ENCODE measurements around the gene ZNF283. TPM values are rescaled to one million over a fixed set of nuclear protein-coding genes. Genes with fewer than 3 reads are reported as not detected.
A peak's percentile ranks its signal among the peaks of the same experiment; 100 is the strongest.
"Not testable (repeated sequence)": the region's sequence is repeated elsewhere in the genome, so short reads cannot be mapped to it uniquely, and the experiment has no call there.

ZNF283 gene
- total and polyA plus RNA-seq, 7 donors, result 1.2 to 14.9 (median 10.7) TPM

GRCh38 chr19:43820098-43820883 is 6.8 kb upstream of the ZNF283 start:
- H3K4me3 ChIP-seq, result peak overlapping the region; percentile 21 to 49 (median 46)
- no peak overlapping the region for H3K27ac ChIP-seq
- no peaks in the 10 kb centered on the region for H3K9me3 ChIP-seq
- intact Hi-C loops (cut with DNase I), result no loop called here
- peaks cover 0 to 9% (median 5%) of the 10 kb centered on the region in 4 donors for H3K4me1 ChIP-seq
- peak in 1 of 4 donors; percentile 27 for TF ChIP-seq POLR2AphosphoS5 (IDR thresholded peaks at IDR 0.05)
- no peak for TF ChIP-seq CTCF (IDR thresholded peaks at IDR 0.05)
- no peaks in the 10 kb centered on the region for H3K36me3 ChIP-seq
- peaks cover 0 to 7% (median 4%) of the 10 kb centered on the region in 3 donors for H3K27me3 ChIP-seq
- DNase-seq, result peak; percentile 67
- 17 to 18% methylated on average over 48 of the region's 48 CpGs for WGBS, 2 donors

GRCh38 chr19:43820884-43821215 is 6.3 kb upstream of the ZNF283 start:
- 28 to 32% methylated on average over 5 of the region's 5 CpGs for WGBS, 2 donors
- Histone ChIP-seq H3K4me3 (peak overlapping the region; percentile 21 to 49 (median 46)), H3K36me3 (no peaks in the 10 kb centered on the region), H3K27ac (no peak overlapping the region), H3K9me3 (no peaks in the 10 kb centered on the region), H3K4me1 (peaks cover 0 to 9% (median 5%) of the 10 kb centered on the region in 4 donors), H3K27me3 (peaks cover 0 to 7% (median 4%) of the 10 kb centered on the region in 3 donors)
- intact Hi-C loops (cut with DNase I), result no loop called here
- DNase-seq, result no peak
- TF ChIP-seq CTCF (IDR thresholded peaks at IDR 0.05), result no peak
- no peak for TF ChIP-seq POLR2AphosphoS5 (IDR thresholded peaks at IDR 0.05)
- no peak for TF ChIP-seq EP300 (IDR thresholded peaks at IDR 0.05)
- no peak for TF ChIP-seq POLR2A (IDR thresholded peaks at IDR 0.05)

- WGBS, 2 donors, result 81 to 89% methylated on average over 3 of the region's 3 CpGs
- H3K27ac ChIP-seq; H3K27me3 ChIP-seq; H3K36me3 ChIP-seq; DNase-seq; H3K9me3 ChIP-seq; H3K4me3 ChIP-seq; intact Hi-C loops (cut with DNase I): not testable (repeated sequence)
- H3K4me1 ChIP-seq, result peaks cover 0 to 23% (median 13%) of the 10 kb centered on the region in 4 donors
Observed at GRCh38 chr19:43823856-43824255, 3.3 kb upstream of the ZNF283 start.

DNA sequence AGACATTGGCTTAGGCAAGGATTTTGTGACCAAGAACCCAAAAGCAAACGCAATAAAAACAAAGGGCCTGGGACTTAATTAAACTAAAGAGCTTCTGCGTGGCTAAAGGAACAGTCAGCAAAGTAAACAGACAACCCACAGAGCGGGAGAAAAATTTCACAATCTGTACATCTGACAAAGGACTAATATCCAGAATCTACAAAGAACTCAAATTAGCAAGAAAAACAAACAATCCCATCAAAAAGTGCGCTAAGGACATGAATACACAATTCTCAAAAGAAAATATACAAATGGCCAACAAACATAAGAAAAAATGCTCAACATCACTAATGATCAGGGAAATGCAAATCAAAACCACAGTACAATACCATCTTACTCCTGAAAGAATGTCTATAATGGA is 2.5 kb upstream of the ZNF283 start:
- H3K27ac ChIP-seq; DNase-seq; H3K9me3 ChIP-seq; intact Hi-C loops (cut with DNase I); H3K27me3 ChIP-seq; H3K4me3 ChIP-seq: not testable (repeated sequence)
- WGBS, 2 donors, result 55 to 56% methylated on average over 4 of the region's 4 CpGs
- peaks cover 0 to 23% (median 13%) of the 10 kb centered on the region in 4 donors for H3K4me1 ChIP-seq
- peaks cover 0 to 15% (median 3%) of the 10 kb centered on the region in 4 donors for H3K36me3 ChIP-seq

- H3K27ac ChIP-seq, result no peak overlapping the region
- no peaks in the 10 kb centered on the region for H3K27me3 ChIP-seq
- H3K4me3 ChIP-seq, result no peak overlapping the region
- DNase-seq, result no peak
- intact Hi-C loops (cut with DNase I), result no loop called here
- H3K4me1 ChIP-seq, result no peaks in the 10 kb centered on the region
- no peak for TF ChIP-seq POLR2AphosphoS5 (IDR thresholded peaks at IDR 0.05)
- TF ChIP-seq EP300 (IDR thresholded peaks at IDR 0.05), result no peak
- TF ChIP-seq POLR2A (IDR thresholded peaks at IDR 0.05), result no peak
- no peak for TF ChIP-seq CTCF (IDR thresholded peaks at IDR 0.05)
- H3K36me3 ChIP-seq, result peaks cover 77 to 100% (median 84%) of the 10 kb centered on the region in 4 donors
- H3K9me3 ChIP-seq, result peaks cover 3 to 74% (median 56%) of the 10 kb centered on the region in 4 donors
Observed at GRCh38 chr19:43839139-43839538, 12.0 kb downstream of the ZNF283 start.

DNA sequence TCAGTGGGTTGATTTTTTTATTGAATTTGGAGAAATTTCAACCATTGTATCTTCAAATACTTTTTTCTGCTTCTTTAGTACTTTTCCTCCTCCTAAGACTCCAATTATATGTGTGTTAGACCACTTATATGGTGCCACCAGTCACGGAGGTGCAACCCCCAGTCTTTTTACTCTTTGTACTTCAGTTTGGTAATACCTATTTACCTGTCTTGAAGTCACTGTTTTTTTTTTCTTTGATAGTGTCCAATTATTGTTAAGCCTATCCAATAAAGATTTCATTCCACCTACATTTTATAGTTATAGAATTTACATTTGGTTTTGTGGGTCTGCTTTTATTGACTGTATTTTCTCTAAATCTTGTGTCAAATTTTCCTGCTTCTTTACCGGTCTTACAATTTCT is 14.9 kb downstream of the ZNF283 start:
- no peak overlapping the region for H3K27ac ChIP-seq
- H3K36me3 ChIP-seq, result peaks cover 66 to 100% (median 77%) of the 10 kb centered on the region in 4 donors
- no peak for DNase-seq
- H3K4me3 ChIP-seq, result no peak overlapping the region
- TF ChIP-seq EP300 (IDR thresholded peaks at IDR 0.05) (no peak), POLR2A (IDR thresholded peaks at IDR 0.05) (no peak), CTCF (IDR thresholded peaks at IDR 0.05) (no peak), POLR2AphosphoS5 (IDR thresholded peaks at IDR 0.05) (no peak)
- intact Hi-C loops (cut with DNase I), result no loop called here
- peaks cover 9 to 84% (median 62%) of the 10 kb centered on the region in 4 donors for H3K9me3 ChIP-seq
- no peaks in the 10 kb centered on the region for H3K4me1 ChIP-seq
- 47 to 77% methylated on average over 2 of the region's 2 CpGs for WGBS, 2 donors
- no peaks in the 10 kb centered on the region for H3K27me3 ChIP-seq

Data from sigmoid colon (tissue), 7 donors.